HCT116 (cell line): Measurements from ENCODE around the gene KHDC3L. TPM values are rescaled to one million over a fixed set of nuclear protein-coding genes. Genes with fewer than 3 reads are reported as not detected.

Experiments used
- ATAC-seq: fragments of 200-7000 bp; cut with Tn5 transposase; 2 replicates; pipeline ENCODE4 v1.9.1; 2020; ENCODE audit warnings: mild to moderate bottlenecking, moderate library complexity
- BruUV-seq: library from RNA; stranded (reverse); fragments of 400-500 nt; replicated peaks from 2 replicates; lab custom pipeline; 2021; lab: Mats Ljungman, UMichigan
- CTCF ChIA-PET: fragments of 300-600 bp; sonication (Branson Sonifier 250); formaldehyde crosslinking; loops from one replicate; lab custom pipeline; 2021; ENCODE audit warnings: antibody characterized with exemption; lab: Charles Lee
- POLR2A ChIA-PET: fragments of 300-600, 350-600 bp; sonication (Branson Sonifier 250); formaldehyde crosslinking; loops from one replicate; lab custom pipeline; 2021; ENCODE audit warnings: antibody characterized with exemption; lab: Charles Lee
- RAD21 ChIA-PET, 2 experiments: fragments of 300-600 bp; sonication (Branson Sonifier 250); formaldehyde crosslinking; loops; one replicate each; lab custom pipeline; 2023; ENCODE audit warnings: low total read pairs in 2 of 2; ENCODE audit not compliant: uncharacterized antibody in 2 of 2, unreplicated experiment in 2 of 2, low non-redundant PET in 1 of 2; lab: Charles Lee
- DNase-seq: peaks from one replicate; pipeline ENCODE4 v3.0.0-alpha.2; 2010; ENCODE audit warnings: low read depth, low spot score
- H2AFZ ChIP-seq: fragments of 200-600 bp; shearing (Covaris generic), sonication (generic); 2 replicates; pipeline ENCODE4 v1.6.1; 2017; ENCODE audit warnings: low read depth, mixed run types, mixed read lengths, antibody characterized with exemption, low read length; ENCODE audit not compliant: poor library complexity, severe bottlenecking
- H3K27ac ChIP-seq: 2 replicates; pipeline ENCODE4 v1.5.1; 2012; ENCODE audit warnings: low read depth, low read length
- H3K27me3 ChIP-seq: fragments of 200-600 bp; sonication (generic); 2 replicates; pipeline ENCODE4 v1.6.1; 2016; ENCODE audit warnings: mixed run types, low read length, mixed read lengths; ENCODE audit not compliant: insufficient read depth
- H3K36me3 ChIP-seq, 2 experiments: fragments of 200-500 bp in 1 of 2; fragments of 200-600 bp in 1 of 2; sonication (Bioruptor generic) in 1 of 2; sonication (generic) in 1 of 2; 2 replicates each; pipeline versions ENCODE4 v1.5.1 to v1.6.1; 2014 to 2016; ENCODE audit warnings: low read length in 2 of 2, inconsistent platforms in 1 of 2, mixed read lengths in 1 of 2, mixed run types in 1 of 2; ENCODE audit not compliant: insufficient read depth in 2 of 2, control insufficient read depth in 1 of 2
- H3K4me1 ChIP-seq, 2 experiments: fragments of 200-600 bp in 1 of 2; sonication (generic) in 1 of 2; 2 replicates each; pipeline versions ENCODE4 v1.5.1 to v1.6.1; 2012 to 2017; ENCODE audit warnings: low read length in 2 of 2, inconsistent platforms in 1 of 2, mild to moderate bottlenecking in 1 of 2, mixed read lengths in 1 of 2, mixed run types in 1 of 2, moderate library complexity in 1 of 2; ENCODE audit not compliant: insufficient read depth in 2 of 2, control insufficient read depth in 1 of 2
- H3K4me2 ChIP-seq: fragments of 200-600 bp; sonication (generic); 2 replicates; pipeline ENCODE4 v1.6.1; 2017; ENCODE audit warnings: mixed run types, low read length, mixed read lengths
- H3K4me3 ChIP-seq, 2 experiments: fragments of 200-600 bp in 1 of 2; sonication (generic) in 1 of 2; replicated peaks in 1 of 2; 2 replicates each; pipeline ENCODE4 v1.5.1; 2011 to 2016; ENCODE audit warnings: low read length in 2 of 2, control low read depth in 1 of 2, low read depth in 1 of 2, mild to moderate bottlenecking in 1 of 2, mixed read lengths in 1 of 2, mixed run types in 1 of 2
- H3K79me2 ChIP-seq: fragments of 200-600 bp; sonication (generic); 2 replicates; pipeline ENCODE4 v1.6.1; 2017; ENCODE audit warnings: mild to moderate bottlenecking, mixed run types, low read length, moderate library complexity, mixed read lengths; ENCODE audit not compliant: insufficient read depth
- H3K9ac ChIP-seq: fragments of 200-600 bp; sonication (generic); 2 replicates; pipeline ENCODE4 v1.6.1; 2016; ENCODE audit warnings: low read length, mixed read lengths
- H3K9me2 ChIP-seq: fragments of 200-600 bp; sonication (generic), shearing (Covaris generic); 2 replicates; pipeline ENCODE4 v1.6.1; 2017; ENCODE audit warnings: mixed run types, mild to moderate bottlenecking, moderate library complexity; ENCODE audit not compliant: insufficient read depth
- H3K9me3 ChIP-seq, 2 experiments: fragments of 200-500 bp in 1 of 2; fragments of 200-600 bp in 1 of 2; sonication (Bioruptor generic) in 1 of 2; sonication (generic) in 1 of 2; 2 replicates each; pipeline ENCODE4 v1.6.1; 2014 to 2017; ENCODE audit warnings: low read length in 2 of 2, mixed read lengths in 2 of 2, inconsistent platforms in 1 of 2, low read depth in 1 of 2, mild to moderate bottlenecking in 1 of 2, mixed run types in 1 of 2, moderate library complexity in 1 of 2; ENCODE audit not compliant: control insufficient read depth in 1 of 2, insufficient read depth in 1 of 2
- H4K20me1 ChIP-seq: fragments of 200-600 bp; sonication (generic), shearing (Covaris generic); 2 replicates; pipeline ENCODE4 v1.6.1; 2017; ENCODE audit warnings: mixed run types, mild to moderate bottlenecking, moderate library complexity; ENCODE audit not compliant: insufficient read depth
- EZH2 ChIP-seq: fragments of 200-600 bp; sonication (generic); IDR thresholded peaks from 2 replicates; pipeline ENCODE4 v1.6.1; 2017; ENCODE audit warnings: antibody characterized with exemption, mixed run types
- FOSL1 ChIP-seq: IDR thresholded peaks from 2 replicates; pipeline ENCODE4 v1.6.1; 2012; ENCODE audit warnings: low read depth
- ZNF274 ChIP-seq: fragments of 200-500 bp; sonication (Bioruptor generic); IDR thresholded peaks from 2 replicates; pipeline ENCODE4 v1.6.1; 2014; ENCODE audit warnings: mild to moderate bottlenecking, low read depth, low read length, inconsistent platforms
- intact Hi-C: fragments of 100-400 bp; cut with micrococcal nuclease; formaldehyde crosslinking; loops from 2 replicates; pipeline ENCODE4 v1.10.0; 2022
- total RNA-seq: library from RNA; stranded (reverse); gene quantifications from one replicate; pipeline ENCODE4 v1.2.1, GENCODE V29; 2021; ENCODE audit not compliant: unreplicated experiment
- TF ChIP-seq, protein P1 (sequence below): IDR thresholded peaks from 2 replicates; pipeline ENCODE4 v1.6.1; 2012
- TF ChIP-seq, protein P2 (sequence below): IDR thresholded peaks from 2 replicates; pipeline ENCODE4 v1.6.1; 2011; ENCODE audit warnings: mild to moderate bottlenecking, low read length, moderate library complexity; ENCODE audit not compliant: insufficient replicate concordance; ENCODE audit errors: extremely low read depth

The KHDC3L gene
- total RNA-seq, 1 experiment from 2014 or later, result not detected

DNA sequence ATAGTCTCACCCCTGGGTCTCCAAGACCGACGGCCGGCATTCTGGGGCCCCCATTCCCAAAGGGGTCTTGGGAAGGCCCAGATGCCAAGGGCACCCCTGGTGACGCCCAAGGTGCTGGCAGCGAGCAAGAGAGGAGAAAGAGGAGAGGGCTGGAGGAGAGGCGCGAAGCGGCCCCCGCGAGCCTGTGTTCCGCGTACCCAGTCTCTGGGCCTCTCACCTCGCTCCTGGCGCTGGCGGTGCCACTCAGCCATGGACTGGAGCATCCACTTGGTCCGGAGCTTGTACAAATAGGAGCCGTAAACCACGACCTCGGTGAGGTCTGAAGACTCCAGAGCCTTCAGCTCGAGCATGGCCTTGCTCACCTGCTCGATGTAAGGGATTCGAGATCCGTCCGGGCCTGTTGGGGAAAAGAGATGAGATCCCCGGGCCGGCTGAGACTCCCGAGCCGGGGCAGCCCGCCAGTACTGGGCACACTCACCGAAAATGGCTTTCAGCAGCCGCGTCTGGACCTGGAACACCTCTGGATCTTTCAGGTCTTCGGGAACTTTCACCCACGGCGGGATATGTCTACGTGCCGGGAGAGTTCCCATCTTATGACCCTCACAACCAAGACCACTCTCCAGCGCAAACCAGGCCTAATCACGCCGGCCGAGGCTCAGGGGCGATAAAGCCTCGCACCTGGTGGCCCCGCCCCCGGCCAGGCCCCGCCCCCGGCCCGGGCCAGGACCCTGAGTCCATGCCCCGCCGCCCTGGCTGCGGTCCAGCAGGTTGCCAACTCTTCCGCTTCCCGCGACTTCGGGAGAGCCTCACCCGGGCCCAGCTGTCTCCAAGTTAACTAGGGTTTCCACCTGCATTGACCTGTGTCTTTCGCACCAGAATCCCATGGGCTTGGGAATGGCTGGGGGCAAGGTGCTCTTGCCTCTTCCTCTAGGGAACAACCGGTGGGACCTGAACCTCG, 8.5 kb upstream of the KHDC3L start, which contains the start of gene DPPA5:
TSS of gene DPPA5 (minus strand) at position 641 of the 958 bp plus-strand sequence. CDS start at position 590, 51 bp downstream.
- ChIA-PET CTCF (no interaction called here), RAD21 (no interaction called here), POLR2A (no interaction called here)
- Histone ChIP-seq H3K36me3 (no peaks in the 10 kb centered on the region), H3K79me2 (no peaks in the 10 kb centered on the region), H2AFZ (no peak within 1 kb of the TSS), H3K9me3 (no peaks in the 10 kb centered on the region), H3K4me2 (no peak within 1 kb of the TSS), H4K20me1 (no peaks in the 10 kb centered on the region), H3K9ac (no peak within 1 kb of the TSS), H3K4me3 (no peak within 1 kb of the TSS), H3K27ac (no peak within 1 kb of the TSS), H3K9me2 (no peaks in the 10 kb centered on the region), H3K27me3 (no peaks in the 10 kb centered on the region), H3K4me1 (no peaks in the 10 kb centered on the region)
- TF ChIP-seq ZNF274 (no peak), FOSL1 (no peak), EZH2 (no peak)
- TF ChIP-seq, protein P1, sequence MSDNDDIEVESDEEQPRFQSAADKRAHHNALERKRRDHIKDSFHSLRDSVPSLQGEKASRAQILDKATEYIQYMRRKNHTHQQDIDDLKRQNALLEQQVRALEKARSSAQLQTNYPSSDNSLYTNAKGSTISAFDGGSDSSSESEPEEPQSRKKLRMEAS, result no peak
- TF ChIP-seq, protein P2, sequence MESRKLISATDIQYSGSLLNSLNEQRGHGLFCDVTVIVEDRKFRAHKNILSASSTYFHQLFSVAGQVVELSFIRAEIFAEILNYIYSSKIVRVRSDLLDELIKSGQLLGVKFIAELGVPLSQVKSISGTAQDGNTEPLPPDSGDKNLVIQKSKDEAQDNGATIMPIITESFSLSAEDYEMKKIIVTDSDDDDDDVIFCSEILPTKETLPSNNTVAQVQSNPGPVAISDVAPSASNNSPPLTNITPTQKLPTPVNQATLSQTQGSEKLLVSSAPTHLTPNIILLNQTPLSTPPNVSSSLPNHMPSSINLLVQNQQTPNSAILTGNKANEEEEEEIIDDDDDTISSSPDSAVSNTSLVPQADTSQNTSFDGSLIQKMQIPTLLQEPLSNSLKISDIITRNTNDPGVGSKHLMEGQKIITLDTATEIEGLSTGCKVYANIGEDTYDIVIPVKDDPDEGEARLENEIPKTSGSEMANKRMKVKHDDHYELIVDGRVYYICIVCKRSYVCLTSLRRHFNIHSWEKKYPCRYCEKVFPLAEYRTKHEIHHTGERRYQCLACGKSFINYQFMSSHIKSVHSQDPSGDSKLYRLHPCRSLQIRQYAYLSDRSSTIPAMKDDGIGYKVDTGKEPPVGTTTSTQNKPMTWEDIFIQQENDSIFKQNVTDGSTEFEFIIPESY, result no peak
- ATAC-seq (no peak), DNase-seq (no peak)
- BruUV-seq, result no TSS peak
- intact Hi-C loops, result no loop called here
